NK-92 (cell line): ENCODE results near the gene ZNF628.
A peak's percentile ranks its signal among the peaks of the same experiment; 100 is the strongest.
"Not testable (repeated sequence)": the region's sequence is repeated elsewhere in the genome, so short reads cannot be mapped to it uniquely, and the experiment has no call there.

Experiments used
- DNase-seq: peaks from one replicate; lab custom pipeline; 2025; ENCODE audit not compliant: unreplicated experiment; lab: John Stamatoyannopoulos, UW

The ZNF628 gene

GRCh38 chr19:55495646-55496349 lies 19.4 kb downstream of the ZNF628 start:
- no peak for DNase-seq

- not testable (repeated sequence) for DNase-seq
Observed at GRCh38 chr19:55496820-55497219, 20.4 kb downstream of the ZNF628 start.

- DNase-seq, result no peak
Observed at GRCh38 chr19:55497763-55498162, 21.3 kb downstream of the ZNF628 start.

GRCh38 chr19:55498246-55498840 lies 21.9 kb downstream of the ZNF628 start:
- DNase-seq, result no peak

GRCh38 chr19:55500368-55500952 lies 24.0 kb downstream of the ZNF628 start:
- DNase-seq, result no peak

GRCh38 chr19:55502197-55502952 lies 26.0 kb downstream of the ZNF628 start:
- no peak for DNase-seq

- DNase-seq, result no peak
Observed at GRCh38 chr19:55503157-55503501, 26.7 kb downstream of the ZNF628 start.

GRCh38 chr19:55503502-55504251 lies 27.3 kb downstream of the ZNF628 start:
- DNase-seq, result no peak

GRCh38 chr19:55504252-55504603 lies 27.8 kb downstream of the ZNF628 start:
- DNase-seq, result no peak

GRCh38 chr19:55504981-55505380 lies 28.6 kb downstream of the ZNF628 start:
- no peak for DNase-seq

GRCh38 chr19:55508120-55508519 lies 31.7 kb downstream of the ZNF628 start:
- no peak for DNase-seq

GRCh38 chr19:55516878-55517620 lies 40.6 kb downstream of the ZNF628 start:
- peak; percentile 47 for DNase-seq

GRCh38 chr19:55519451-55520311 lies 43.3 kb downstream of the ZNF628 start:
- DNase-seq, result no peak

- no peak for DNase-seq
Observed at GRCh38 chr19:55520691-55521292, 44.4 kb downstream of the ZNF628 start.

GRCh38 chr19:55525289-55526101 lies 49.1 kb downstream of the ZNF628 start:
- DNase-seq, result no peak

GRCh38 chr19:55526216-55527196 lies 50.1 kb downstream of the ZNF628 start:
- no peak for DNase-seq
